ENCODE results near the gene DCDC2. TPM values are rescaled to one million over a fixed set of nuclear protein-coding genes. Genes with fewer than 3 reads are reported as not detected.
"Not testable (repeated sequence)": the region's sequence is repeated elsewhere in the genome, so short reads cannot be mapped to it uniquely, and the experiment has no call there.

Gene DCDC2
- total RNA-seq, 1 donor from 2014 or later, result 15.2 TPM

GRCh38 chr6:24225838-24226237 lies 132.0 kb downstream of the DCDC2 start:
- no peak for DNase-seq (ENCODE audit: low spot score)

GRCh38 chr6:24223115-24223919 lies 134.5 kb downstream of the DCDC2 start:
- DNase-seq (ENCODE audit: low spot score), result no peak

- DNase-seq (ENCODE audit: low spot score), result no peak
Observed at GRCh38 chr6:24219670-24220069, 138.2 kb downstream of the DCDC2 start.

- no peak for DNase-seq (ENCODE audit: low spot score)
Observed at GRCh38 chr6:24214984-24215383, 142.9 kb downstream of the DCDC2 start.

GRCh38 chr6:24207413-24207812 lies 150.4 kb downstream of the DCDC2 start:
- DNase-seq (ENCODE audit: low spot score), result no peak

GRCh38 chr6:24205020-24205492 lies 152.8 kb downstream of the DCDC2 start:
- DNase-seq (ENCODE audit: low spot score), result no peak

- DNase-seq (ENCODE audit: low spot score), result not testable (repeated sequence)
Observed at GRCh38 chr6:24204113-24204512, 153.7 kb downstream of the DCDC2 start.

GRCh38 chr6:24197892-24198291 lies 160.0 kb downstream of the DCDC2 start:
- DNase-seq (ENCODE audit: low spot score), result no peak

- no peak for DNase-seq (ENCODE audit: low spot score)
Observed at GRCh38 chr6:24195836-24196597, 161.8 kb downstream of the DCDC2 start.

GRCh38 chr6:24194978-24195700 lies 162.7 kb downstream of the DCDC2 start:
- DNase-seq (ENCODE audit: low spot score), result no peak

- DNase-seq (ENCODE audit: low spot score), result no peak
Observed at GRCh38 chr6:24193364-24193763, 164.5 kb downstream of the DCDC2 start.

GRCh38 chr6:24191346-24191745 lies 166.5 kb downstream of the DCDC2 start:
- no peak for DNase-seq (ENCODE audit: low spot score)

- no peak for DNase-seq (ENCODE audit: low spot score)
Observed at GRCh38 chr6:24188578-24189080, 169.2 kb downstream of the DCDC2 start.

- DNase-seq (ENCODE audit: low spot score), result no peak
Observed at GRCh38 chr6:24187965-24188577, 169.8 kb downstream of the DCDC2 start.

- DNase-seq (ENCODE audit: low spot score), result no peak
Observed at GRCh38 chr6:24186349-24186748, 171.5 kb downstream of the DCDC2 start.

- DNase-seq (ENCODE audit: low spot score), result no peak
Observed at GRCh38 chr6:24183584-24183983, 174.3 kb downstream of the DCDC2 start.

GRCh38 chr6:24157886-24158285 lies 200.0 kb downstream of the DCDC2 start:
- no peak for DNase-seq (ENCODE audit: low spot score)

GRCh38 chr6:24154121-24154520 lies 203.7 kb downstream of the DCDC2 start:
- DNase-seq (ENCODE audit: low spot score), result no peak

- DNase-seq (ENCODE audit: low spot score), result no peak
Observed at GRCh38 chr6:24152014-24152413, 205.8 kb downstream of the DCDC2 start.

- no peak for DNase-seq (ENCODE audit: low spot score)
Observed at GRCh38 chr6:24149836-24150235, 208.0 kb downstream of the DCDC2 start.

GRCh38 chr6:24149296-24149695 lies 208.6 kb downstream of the DCDC2 start:
- no peak for DNase-seq (ENCODE audit: low spot score)

- DNase-seq (ENCODE audit: low spot score), result no peak
Observed at GRCh38 chr6:24148684-24149083, 209.2 kb downstream of the DCDC2 start.
